AG09309 (cell line): Measurements from ENCODE around the gene SPRING1.
"Not testable (repeated sequence)": the region's sequence is repeated elsewhere in the genome, so short reads cannot be mapped to it uniquely, and the experiment has no call there.

ENCODE experiments used
- DNase-seq: peaks from one replicate; pipeline ENCODE4 v3.0.0-alpha.2; 2010; ENCODE audit warnings: low read depth
- H3K4me3 ChIP-seq: 2 replicates; pipeline ENCODE4 v1.5.1; 2011; ENCODE audit warnings: mild to moderate bottlenecking, low read depth, low read length, moderate library complexity; ENCODE audit not compliant: control insufficient read depth
- CTCF ChIP-seq: IDR thresholded peaks from 2 replicates; pipeline ENCODE4 v1.5.1; 2011; ENCODE audit warnings: mild to moderate bottlenecking, low read depth, low read length, inconsistent platforms; ENCODE audit not compliant: insufficient read depth, control insufficient read depth; ENCODE audit errors: missing control alignments

SPRING1 gene

GRCh38 chr12:116760622-116761020 lies 22.8 kb upstream of the SPRING1 start:
- no peak for DNase-seq
- no peak for TF ChIP-seq CTCF
- H3K4me3 ChIP-seq = no peak overlapping the region

GRCh38 chr12:116759783-116760621 lies 22.1 kb upstream of the SPRING1 start:
- no peak overlapping the region for H3K4me3 ChIP-seq

GRCh38 chr12:116754783-116755182 lies 16.9 kb upstream of the SPRING1 start:
- not testable (repeated sequence) for DNase-seq, H3K4me3 ChIP-seq

More at GRCh38 chr12:116759783-116760621, 22.1 kb upstream of the SPRING1 start:
- no peak for TF ChIP-seq CTCF
- DNase-seq = no peak

- not testable (repeated sequence) for H3K4me3 ChIP-seq, DNase-seq
Observed at GRCh38 chr12:116754097-116754496, 16.2 kb upstream of the SPRING1 start.

- DNase-seq = no peak
- no peak overlapping the region for H3K4me3 ChIP-seq
- no peak for TF ChIP-seq CTCF
Observed at GRCh38 chr12:116750298-116750697, 12.4 kb upstream of the SPRING1 start.

GRCh38 chr12:116749884-116750283 lies 12.0 kb upstream of the SPRING1 start:
- no peak overlapping the region for H3K4me3 ChIP-seq
- no peak for DNase-seq
- no peak for TF ChIP-seq CTCF

GRCh38 chr12:116745554-116745953 lies 7.7 kb upstream of the SPRING1 start:
- H3K4me3 ChIP-seq = no peak overlapping the region
- no peak for TF ChIP-seq CTCF
- no peak for DNase-seq

GRCh38 chr12:116744766-116745165 lies 6.9 kb upstream of the SPRING1 start:
- H3K4me3 ChIP-seq = no peak overlapping the region
- DNase-seq = no peak
- TF ChIP-seq CTCF = no peak

- DNase-seq, H3K4me3 ChIP-seq: not testable (repeated sequence)
Observed at GRCh38 chr12:116742787-116743186, 4.9 kb upstream of the SPRING1 start.
